PC-3 (cell line): Measurements from ENCODE around the gene CHST11.

ENCODE experiments used
- CTCF ChIP-seq: fragments of 300-600 bp; sonication (generic); conservative IDR thresholded peaks from 2 replicates; pipeline ENCODE4 v1.5.1; 2017; ENCODE audit warnings: antibody characterized with exemption, low read depth, mild to moderate bottlenecking, low read length
- EZH2 ChIP-seq: fragments of 300-600 bp; sonication (generic); IDR thresholded peaks from one replicate; pipeline ENCODE4 v1.6.1; 2017; ENCODE audit warnings: antibody characterized with exemption, mild to moderate bottlenecking, low read length; ENCODE audit not compliant: unreplicated experiment

- TF ChIP-seq CTCF, result no peak
- TF ChIP-seq EZH2, result no peak
Observed at GRCh38 chr12:104640956-104641355, 184.2 kb downstream of the CHST11 start.
